Endothelial cell of umbilical vein (primary cell): ENCODE results near the gene DYRK1B. TPM values are rescaled to one million over a fixed set of nuclear protein-coding genes. Genes with fewer than 3 reads are reported as not detected.

ENCODE experiments used
- BruUV-seq: library from RNA; stranded (reverse); fragments of 400-500 nt; replicated peaks from 2 replicates; lab custom pipeline; 2021; lab: Mats Ljungman, UMichigan
- CTCF ChIA-PET: fragments of 300-600, 350-600 bp; sonication (Branson Sonifier 250); formaldehyde crosslinking; loops from one replicate; lab custom pipeline; 2021; ENCODE audit warnings: antibody characterized with exemption, inconsistent platforms; lab: Charles Lee
- POLR2A ChIA-PET: fragments of 300-600, 350-600 bp; sonication (Branson Sonifier 250); formaldehyde crosslinking; loops from one replicate; lab custom pipeline; 2021; ENCODE audit warnings: antibody characterized with exemption, inconsistent platforms; lab: Charles Lee
- DNase-seq: peaks from one replicate; pipeline ENCODE4 v3.0.0-alpha.2; 2011; ENCODE audit warnings: low read depth, low spot score
- FAIRE-seq: peaks from 2 replicates; lab custom pipeline; 2011; peaks lifted over from hg19 to GRCh38; lab: Jason Lieb, UNC
- H2AFZ ChIP-seq: 2 replicates; pipeline ENCODE4 v1.6.0; 2012; ENCODE audit warnings: low read depth, low read length, control low read depth, inconsistent platforms
- H3K27ac ChIP-seq: 2 replicates; pipeline ENCODE4 v1.5.1; 2011; ENCODE audit warnings: low read depth, mild to moderate bottlenecking, control low read depth, low read length, moderate library complexity; ENCODE audit not compliant: insufficient read depth
- H3K27me3 ChIP-seq, 2 experiments: 2 replicates each; pipeline versions ENCODE4 v1.6.0 to v1.6.1; 2011; ENCODE audit warnings: low read length in 2 of 2, mixed read lengths in 1 of 2; ENCODE audit not compliant: control insufficient read depth in 2 of 2, insufficient read depth in 2 of 2
- H3K36me3 ChIP-seq, 2 experiments: 2 replicates in 1 of 2; 3 replicates in 1 of 2; pipeline ENCODE4 v1.5.1; 2011; ENCODE audit warnings: low read length in 2 of 2, mild to moderate bottlenecking in 1 of 2, moderate library complexity in 1 of 2; ENCODE audit not compliant: control insufficient read depth in 2 of 2, insufficient read depth in 2 of 2; ENCODE audit errors: extremely low read depth in 1 of 2
- H3K4me1 ChIP-seq: 3 replicates; pipeline ENCODE4 v1.5.1; 2011; ENCODE audit warnings: mild to moderate bottlenecking, low read length; ENCODE audit not compliant: control insufficient read depth, insufficient read depth; ENCODE audit errors: extremely low read depth
- H3K4me2 ChIP-seq: 2 replicates; pipeline ENCODE4 v1.6.1; 2011; ENCODE audit warnings: low read length, control low read depth, mixed read lengths; ENCODE audit not compliant: insufficient read depth
- H3K4me3 ChIP-seq, 3 experiments: fragments of 200-600 bp in 1 of 3; sonication (generic), shearing (Covaris generic) in 1 of 3; replicated peaks in 1 of 3; 2 replicates each; pipeline ENCODE4 v1.5.1; 2011 to 2016; ENCODE audit warnings: control low read depth in 3 of 3, low read length in 3 of 3, mild to moderate bottlenecking in 2 of 3, inconsistent platforms in 1 of 3, low read depth in 1 of 3, moderate library complexity in 1 of 3; ENCODE audit not compliant: insufficient read depth in 1 of 3
- H3K79me2 ChIP-seq: 2 replicates; pipeline ENCODE4 v1.6.0; 2012; ENCODE audit warnings: low read length, inconsistent platforms; ENCODE audit not compliant: control insufficient read depth, insufficient read depth
- H3K9ac ChIP-seq: replicated peaks from 2 replicates; pipeline ENCODE3; 2011; ENCODE audit warnings: low read length, control low read depth; ENCODE audit not compliant: insufficient read depth; ENCODE audit errors: extremely low read depth
- H3K9me1 ChIP-seq: replicated peaks from 3 replicates; pipeline ENCODE4 v1.6.0; 2011; ENCODE audit warnings: mild to moderate bottlenecking, low read length; ENCODE audit not compliant: control insufficient read depth, insufficient read depth; ENCODE audit errors: extremely low read depth
- H3K9me3 ChIP-seq: replicated peaks from 2 replicates; pipeline ENCODE4 v1.5.1; 2012; ENCODE audit warnings: low read length, inconsistent platforms; ENCODE audit not compliant: control insufficient read depth, insufficient read depth
- H4K20me1 ChIP-seq: replicated peaks from 2 replicates; pipeline ENCODE3; 2011; ENCODE audit warnings: mild to moderate bottlenecking, low read length; ENCODE audit not compliant: control insufficient read depth, insufficient read depth; ENCODE audit errors: extremely low read depth
- CTCF ChIP-seq, 2 donors: IDR thresholded peaks; 1 replicate in 1 of 2; 2 replicates in 1 of 2; pipeline ENCODE4 v1.5.1; 2011; ENCODE audit warnings: low read length in 2 of 2, mild to moderate bottlenecking in 2 of 2, moderate library complexity in 2 of 2, control low read depth in 1 of 2, inconsistent platforms in 1 of 2, low read depth in 1 of 2; ENCODE audit not compliant: insufficient read depth in 1 of 2; ENCODE audit errors: extremely low read depth in 1 of 2
- EZH2 ChIP-seq: IDR thresholded peaks from 2 replicates; pipeline ENCODE4 v1.6.1; 2012; ENCODE audit warnings: borderline replicate concordance, low read depth, mild to moderate bottlenecking, moderate library complexity, low read length, inconsistent platforms; ENCODE audit not compliant: severe bottlenecking
- FOS ChIP-seq: IDR thresholded peaks from 2 replicates; pipeline ENCODE4 v1.6.1; 2011; ENCODE audit warnings: mild to moderate bottlenecking, low read length, moderate library complexity, borderline replicate concordance; ENCODE audit not compliant: insufficient read depth
- GATA2 ChIP-seq: IDR thresholded peaks from 2 replicates; pipeline ENCODE4 v1.7.0; 2011; ENCODE audit warnings: low read depth, mild to moderate bottlenecking, moderate library complexity, mixed read lengths, low read length; ENCODE audit not compliant: insufficient read length, insufficient read depth
- JUN ChIP-seq: IDR thresholded peaks from 2 replicates; pipeline ENCODE4 v1.6.1; 2011; ENCODE audit warnings: borderline replicate concordance, low read depth; ENCODE audit not compliant: insufficient read length, insufficient read depth
- MYC ChIP-seq: IDR thresholded peaks from one replicate; pipeline ENCODE4 v1.6.1; 2011; ENCODE audit warnings: mild to moderate bottlenecking, low read depth, low read length
- POLR2A ChIP-seq: IDR thresholded peaks from 2 replicates; pipeline ENCODE4 v1.6.1; 2012; ENCODE audit warnings: low read depth, mild to moderate bottlenecking, control low read depth, low read length
- POLR2AphosphoS5 ChIP-seq: IDR thresholded peaks from 2 replicates; pipeline ENCODE4 v1.6.1; 2012; ENCODE audit warnings: low read depth, mild to moderate bottlenecking, control low read depth, low read length, moderate library complexity; ENCODE audit not compliant: insufficient read depth
- dilution Hi-C: fragments of 300-500 bp; cut with MboI; formaldehyde crosslinking; loops from one replicate; pipeline ENCODE4 v1.15.0; 2019; ENCODE audit warnings: low sequenced_read_pairs; ENCODE audit not compliant: extremely low pct_ligation_motif_present
- intact Hi-C: fragments of 100-400 bp; cut with micrococcal nuclease; formaldehyde crosslinking; loops from one replicate; pipeline ENCODE4 v1.10.0; 2022
- polyA plus RNA-seq, 4 experiments: library from polyadenylated mRNA; depleted of rRNA in 3 of 4; stranded (reverse) in 3 of 4; unstranded in 1 of 4; fragments of >200 nt; gene quantifications; 2 replicates each; pipeline versions ENCODE4 v1.2.1 to v1.2.3, GENCODE V29; 2011 to 2012; ENCODE audit warnings: missing spikeins in 1 of 4
- total RNA-seq: library from RNA; stranded (reverse); gene quantifications from 2 replicates; pipeline ENCODE4 v1.2.3, GENCODE V29; 2021
- TF ChIP-seq, protein P1 (sequence below): IDR thresholded peaks from 2 replicates; pipeline ENCODE4 v1.6.1; 2011; ENCODE audit not compliant: insufficient read depth, insufficient read length

DYRK1B gene
- total and polyA plus RNA-seq, 2 donors (not counting 3 experiments of a cell fraction or from before 2014, with no cell fraction given): 17.7 to 30.8 TPM

DNA sequence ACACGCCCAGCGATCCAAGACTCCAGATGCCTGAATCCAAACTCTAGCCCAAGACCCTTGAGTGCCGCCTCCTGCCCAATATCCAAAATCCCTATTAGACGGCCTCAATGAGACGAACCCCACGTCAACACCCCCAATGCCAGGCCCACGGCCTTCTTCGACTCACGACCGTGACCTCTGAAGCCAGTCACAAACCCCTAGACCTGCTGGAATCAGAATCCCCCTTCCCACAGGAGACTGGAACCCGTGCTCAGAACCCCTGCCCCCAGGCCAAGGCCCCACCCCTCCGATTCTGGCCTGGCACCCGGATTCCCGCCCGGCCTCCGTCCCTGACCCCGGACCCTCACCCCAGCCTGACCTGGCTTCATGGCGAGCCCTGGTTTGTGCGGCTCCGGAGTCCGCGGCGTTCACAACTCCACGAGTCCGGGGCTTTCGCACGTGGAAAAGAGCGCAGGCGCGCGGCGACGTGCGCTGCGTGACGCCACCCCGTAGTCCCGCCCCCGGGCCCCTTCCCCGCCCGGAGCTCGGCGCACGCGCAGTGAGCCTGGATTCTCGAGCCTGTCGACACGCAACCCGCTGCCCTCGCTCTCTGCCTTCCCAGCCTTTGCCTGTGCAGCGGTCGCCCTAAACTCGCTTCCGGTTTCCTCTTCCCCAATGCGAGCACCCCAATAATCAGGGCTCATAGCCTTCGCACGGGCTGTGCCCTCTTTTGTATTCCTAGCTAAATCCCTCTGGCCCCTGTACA lies 12.1 kb upstream of the DYRK1B start, which contains the start of gene FBL:
TSS of gene FBL (minus strand) at position 447 of the 745 bp plus-strand sequence. CDS start at position 368, 79 bp downstream.
- Histone ChIP-seq H3K4me2 (peak within 1 kb of the TSS; percentile 93), H3K9ac (peak within 1 kb of the TSS; percentile 77), H3K4me3 (peak within 1 kb of the TSS; percentile 71 to 84 (median 76)), H3K9me3 (no peaks in the 10 kb centered on the region), H3K27ac (peak within 1 kb of the TSS; percentile 64), H3K79me2 (peaks cover 49% of the 10 kb centered on the region), H3K36me3 (no peaks in the 10 kb centered on the region), H3K27me3 (no peaks in the 10 kb centered on the region), H2AFZ (peak within 1 kb of the TSS; percentile 98), H3K4me1 (peaks cover 24% of the 10 kb centered on the region), H4K20me1 (no peaks in the 10 kb centered on the region), H3K9me1 (no peaks in the 10 kb centered on the region)
- intact Hi-C loops: loop anchor here (1.0 kb wide), 2 partner anchors 13 to 22 kb away; no protein-coding TSS in a partner anchor
- ChIA-PET CTCF (interaction anchor here (1.1 to 5.8 kb wide), 7 partner anchors 10 to 124 kb away, joined by 3 to 92 read pairs (median 5); partner anchors contain the start of genes DYRK1B and PSMC4), POLR2A (interaction anchor here (1.2 to 1.5 kb wide), 2 partner anchors 12 to 124 kb away, joined by 4 to 5 read pairs; partner anchors contain the start of genes DYRK1B and PSMC4)
- TF ChIP-seq FOS: no peak
- no peak for TF ChIP-seq EZH2
- no peak for TF ChIP-seq MYC
- no peak for TF ChIP-seq GATA2
- TF ChIP-seq JUN: no peak
- TF ChIP-seq POLR2A: peak; percentile 78
- TF ChIP-seq POLR2AphosphoS5: peak; percentile 74
- no peak for TF ChIP-seq CTCF (IDR thresholded peaks at IDR 0.05; ENCODE audit: extremely low read depth in 1 of 2, insufficient read depth in 1 of 2, low read depth in 1 of 2, low read length in 2 of 2)
- TF ChIP-seq, protein P1, sequence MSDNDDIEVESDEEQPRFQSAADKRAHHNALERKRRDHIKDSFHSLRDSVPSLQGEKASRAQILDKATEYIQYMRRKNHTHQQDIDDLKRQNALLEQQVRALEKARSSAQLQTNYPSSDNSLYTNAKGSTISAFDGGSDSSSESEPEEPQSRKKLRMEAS: peak; percentile 84
- dilution Hi-C loops: no loop called here
- DNase-seq (peak; percentile 92), FAIRE-seq (peak; percentile 76)
- BruUV-seq: no TSS peak
